UCSD-AML1 (cell line): ENCODE data around the gene AKR1D1.
A peak's percentile ranks its signal among the peaks of the same experiment; 100 is the strongest.
"Not testable (repeated sequence)": the region's sequence is repeated elsewhere in the genome, so short reads cannot be mapped to it uniquely, and the experiment has no call there.

Experiments used
- DNase-seq: peaks from one replicate; lab custom pipeline; 2025; ENCODE audit not compliant: unreplicated experiment; lab: John Stamatoyannopoulos, UW

The AKR1D1 gene

DNA sequence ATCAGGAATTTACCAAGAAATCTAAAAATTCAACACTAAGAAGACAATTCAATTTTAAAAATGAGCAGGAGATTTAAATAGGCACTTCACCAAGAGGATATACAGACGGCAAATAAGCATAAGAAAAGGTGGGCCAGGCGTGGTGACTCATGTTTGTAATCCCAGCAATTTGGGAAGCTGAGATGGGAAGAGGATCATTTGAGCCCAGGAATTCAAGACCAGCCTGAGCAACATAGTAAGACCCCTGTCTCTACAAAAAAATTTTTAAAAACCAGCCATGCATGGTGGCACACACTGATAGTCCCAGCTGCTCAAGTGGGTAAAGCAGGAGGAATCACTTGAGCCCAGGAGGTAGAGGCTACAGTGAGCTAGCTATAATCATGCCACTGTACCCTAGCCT is 3.5 kb upstream of the AKR1D1 start:
- DNase-seq = no peak

- DNase-seq = no peak
Observed at GRCh38 chr7:138074121-138074520, 2.1 kb upstream of the AKR1D1 start.

DNA sequence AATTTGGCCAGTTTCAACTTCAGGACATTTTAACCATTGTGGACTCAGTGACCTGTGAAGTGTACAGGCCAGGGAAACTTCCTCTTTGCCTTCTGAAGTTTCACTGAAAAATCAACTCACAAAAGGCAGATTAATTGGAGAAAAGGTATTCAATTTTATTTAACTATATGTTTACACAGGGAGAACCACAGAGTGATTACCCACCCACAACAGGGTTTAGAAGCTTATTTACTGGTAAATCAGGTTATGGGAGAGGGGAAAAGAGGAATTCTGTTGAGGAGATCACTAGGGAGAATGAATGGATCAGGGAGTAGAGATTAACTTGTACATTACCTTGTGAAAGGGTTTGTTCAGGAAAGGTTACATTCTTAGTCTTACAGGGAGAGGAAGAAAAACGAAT is 1.7 kb upstream of the AKR1D1 start:
- DNase-seq = no peak

DNA sequence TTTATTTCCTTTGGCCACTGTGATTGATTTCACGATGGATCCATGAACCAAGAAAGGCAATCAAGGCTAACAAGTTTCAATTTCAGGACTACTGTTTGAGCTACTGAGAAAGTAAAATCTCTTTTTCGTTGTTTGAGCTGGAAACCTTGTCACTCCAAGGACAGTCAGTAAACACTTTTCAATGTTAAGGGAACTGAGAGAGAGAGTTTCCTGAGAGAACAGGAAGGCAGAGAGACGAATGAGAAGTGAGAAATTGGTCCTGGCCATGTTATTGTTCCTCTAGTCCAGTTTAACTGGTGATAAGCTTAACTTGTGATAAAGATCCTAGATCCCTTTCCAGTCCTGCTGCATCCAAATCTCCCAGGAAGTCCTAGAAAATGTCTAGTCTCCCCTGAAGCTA is 909 bp upstream of the AKR1D1 start:
- no peak for DNase-seq

- not testable (repeated sequence) for DNase-seq
Observed at GRCh38 chr7:138075786-138076185, 473 bp upstream of the AKR1D1 start.

GRCh38 chr7:138077809-138078208 is 1.6 kb downstream of the AKR1D1 start:
- DNase-seq = no peak

GRCh38 chr7:138079137-138079536 is 2.9 kb downstream of the AKR1D1 start:
- no peak for DNase-seq

DNA sequence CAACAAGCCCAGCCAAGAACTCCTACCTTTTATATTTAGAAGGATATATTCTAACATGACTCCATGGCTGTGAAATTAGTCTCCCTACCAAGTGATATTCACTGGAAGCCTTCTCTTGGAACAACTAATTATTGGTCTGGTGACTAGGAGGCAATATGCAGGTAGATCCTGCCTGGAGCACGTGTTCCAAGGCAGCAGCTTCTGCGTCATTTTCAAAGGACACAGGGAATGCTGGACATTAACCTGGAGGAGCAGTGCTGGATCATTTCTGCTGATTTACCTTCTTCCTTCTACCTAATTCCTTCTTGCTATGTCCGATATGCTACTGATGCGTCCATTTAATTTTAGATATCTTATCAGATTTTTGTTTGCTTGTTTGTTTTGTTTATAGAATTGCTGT is 5.6 kb downstream of the AKR1D1 start:
- DNase-seq = no peak

DNA sequence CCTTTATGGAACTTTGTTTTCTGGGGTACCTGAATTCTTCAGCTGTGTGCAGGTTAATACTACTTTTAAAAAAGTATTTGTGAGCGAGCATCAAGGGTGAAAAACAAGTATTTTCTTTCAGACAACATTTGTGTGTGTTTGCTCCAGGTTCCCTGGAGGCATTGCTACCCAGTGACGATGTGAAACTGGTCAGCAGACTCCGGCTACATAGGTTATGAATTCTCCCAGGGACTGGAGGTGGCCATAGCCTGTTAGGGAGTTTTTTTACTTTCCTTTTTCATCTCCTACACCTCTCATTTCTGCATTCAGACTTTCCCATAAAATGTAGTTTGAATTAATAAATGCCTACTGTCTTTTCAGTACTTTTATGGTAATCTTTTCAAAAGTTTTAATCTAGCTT is 7.6 kb downstream of the AKR1D1 start:
- no peak for DNase-seq

DNA sequence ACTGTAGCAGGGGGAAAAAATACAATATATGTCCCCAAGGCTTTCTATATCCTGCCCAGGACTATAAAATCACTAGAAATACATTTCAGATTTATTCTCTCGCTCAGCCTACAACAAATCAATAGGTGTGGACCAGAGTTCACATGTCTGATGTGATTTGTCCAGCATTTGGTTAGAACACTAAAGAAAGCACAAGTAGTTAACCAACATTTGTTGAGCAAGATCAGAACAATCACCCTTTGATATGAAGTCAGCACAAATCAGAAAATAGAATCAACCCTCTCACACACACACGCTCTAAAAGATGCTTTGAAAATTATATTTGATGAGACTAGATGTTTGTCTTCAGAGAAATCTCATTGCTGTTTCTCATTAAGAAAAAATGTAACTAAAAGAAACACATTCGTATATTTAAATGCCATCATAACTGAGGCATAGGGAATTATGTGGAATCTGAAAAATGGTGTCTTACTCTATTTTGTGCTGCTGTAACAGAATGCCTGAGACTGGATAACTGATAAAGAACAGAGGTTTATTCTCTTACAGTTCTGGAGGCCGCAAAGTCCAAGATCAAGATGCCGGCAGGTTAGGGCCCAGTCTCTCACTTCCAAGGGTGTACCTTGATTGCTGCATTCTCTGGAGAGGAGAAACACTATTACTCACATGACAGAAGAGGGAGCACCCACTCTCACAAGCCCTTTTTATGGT is 10.5 kb downstream of the AKR1D1 start:
- DNase-seq = no peak

DNA sequence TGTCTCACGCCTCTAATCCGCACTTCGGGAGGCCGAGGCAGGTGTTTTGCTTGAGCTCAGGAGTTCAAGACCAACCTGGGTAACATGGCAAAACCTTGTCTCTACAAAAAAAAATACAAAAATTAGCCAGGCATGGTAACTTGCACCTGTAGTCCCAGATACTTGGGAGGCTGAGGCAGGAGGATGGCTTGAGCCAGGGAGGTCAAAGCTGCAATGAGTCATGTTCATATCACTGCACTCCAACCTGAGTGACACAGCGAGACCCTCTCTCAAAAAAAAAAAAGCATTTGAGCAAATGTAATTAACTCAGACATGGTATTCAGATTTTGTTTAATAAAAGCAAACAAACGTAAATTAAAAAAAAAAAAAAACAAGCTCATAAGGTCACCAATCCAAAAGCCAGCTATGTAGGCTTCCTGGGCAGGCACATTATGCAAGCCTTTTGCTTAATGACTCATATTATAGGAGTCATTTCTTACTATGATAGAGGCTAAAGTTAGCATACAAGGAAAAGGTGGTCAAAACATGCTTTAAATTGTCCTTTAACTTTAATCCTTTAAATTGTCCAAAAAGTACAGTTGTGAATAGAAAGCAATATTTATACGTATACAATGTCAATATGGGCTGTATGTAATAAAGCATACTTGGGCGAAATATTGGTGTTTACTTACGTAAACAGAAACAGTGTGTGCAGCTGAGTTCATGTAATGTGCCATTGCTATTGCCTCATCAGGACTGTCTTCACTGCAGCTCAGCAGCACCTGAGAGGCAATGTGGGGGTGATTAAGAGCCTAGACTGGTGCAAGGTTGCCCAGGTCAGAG is 13.0 kb downstream of the AKR1D1 start:
- no peak for DNase-seq

GRCh38 chr7:138091032-138091431 is 14.8 kb downstream of the AKR1D1 start:
- DNase-seq = no peak

GRCh38 chr7:138091840-138092239 is 15.6 kb downstream of the AKR1D1 start:
- DNase-seq = not testable (repeated sequence)

DNA sequence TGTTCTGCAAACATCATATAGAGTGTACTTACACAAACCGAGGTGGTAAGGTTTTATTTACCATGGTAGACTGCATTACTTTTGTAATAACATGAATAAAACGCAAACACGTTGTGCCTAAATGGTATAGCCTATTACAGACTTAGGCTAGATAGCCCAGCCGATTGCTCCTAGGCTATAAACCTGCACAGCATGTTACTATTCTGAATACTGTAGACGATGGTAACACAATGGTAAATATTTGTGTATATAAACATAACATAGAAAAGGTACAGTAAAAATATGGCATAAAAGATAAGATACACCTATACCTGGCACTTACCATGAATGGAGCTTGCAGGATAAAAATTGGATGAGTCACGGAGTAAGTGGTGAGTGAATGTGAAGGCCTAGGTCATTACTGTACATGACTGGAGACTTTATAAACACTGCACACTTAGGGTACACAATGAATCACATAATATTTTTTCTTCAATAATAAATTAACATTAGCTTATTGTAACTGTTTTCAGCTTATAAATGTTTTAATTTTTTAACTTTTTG is 16.3 kb downstream of the AKR1D1 start:
- no peak for DNase-seq

DNA sequence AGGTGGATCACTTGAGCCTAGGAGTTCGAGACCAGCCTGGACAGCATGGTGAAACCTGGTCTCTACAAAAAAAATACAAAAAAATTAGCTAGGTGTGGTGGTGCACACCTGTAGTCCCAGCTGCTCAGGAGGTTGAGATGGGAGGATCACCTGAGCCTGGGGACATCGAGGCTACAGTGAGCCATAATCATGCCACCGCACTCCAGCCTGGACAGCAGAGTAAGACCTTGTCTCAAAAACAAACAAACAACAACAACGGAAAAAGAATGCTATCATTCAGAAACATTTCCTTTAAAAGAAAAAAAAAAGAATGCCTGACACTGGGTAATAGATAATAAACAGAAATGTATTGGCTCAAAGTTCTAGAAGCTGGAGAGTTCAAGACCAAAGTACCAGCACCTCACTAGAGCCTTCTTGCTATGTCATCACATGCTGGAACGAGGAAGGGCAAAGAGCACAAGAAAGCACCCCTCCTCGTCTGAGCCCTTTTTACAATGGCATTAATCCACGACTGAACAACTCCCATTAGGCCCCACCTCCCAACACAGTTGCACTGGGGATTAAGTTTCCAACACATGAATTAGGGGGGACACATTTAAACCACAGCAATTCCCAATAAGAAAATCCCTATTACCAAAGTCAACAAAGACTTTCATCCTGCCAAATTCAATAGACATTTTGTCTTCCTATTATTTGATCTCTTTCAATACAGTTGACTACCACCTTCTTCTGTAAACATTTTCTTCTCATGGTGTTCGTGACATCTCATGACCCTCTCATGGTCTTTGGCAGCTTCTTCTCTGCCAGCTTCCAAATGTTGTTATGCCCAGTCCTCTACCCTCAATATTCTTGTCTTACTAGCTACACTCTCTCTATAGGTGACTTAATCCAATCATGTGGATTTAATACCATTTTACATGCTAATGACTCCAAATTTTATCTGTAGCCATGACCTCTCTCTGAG is 20.0 kb downstream of the AKR1D1 start:
- DNase-seq = no peak

DNA sequence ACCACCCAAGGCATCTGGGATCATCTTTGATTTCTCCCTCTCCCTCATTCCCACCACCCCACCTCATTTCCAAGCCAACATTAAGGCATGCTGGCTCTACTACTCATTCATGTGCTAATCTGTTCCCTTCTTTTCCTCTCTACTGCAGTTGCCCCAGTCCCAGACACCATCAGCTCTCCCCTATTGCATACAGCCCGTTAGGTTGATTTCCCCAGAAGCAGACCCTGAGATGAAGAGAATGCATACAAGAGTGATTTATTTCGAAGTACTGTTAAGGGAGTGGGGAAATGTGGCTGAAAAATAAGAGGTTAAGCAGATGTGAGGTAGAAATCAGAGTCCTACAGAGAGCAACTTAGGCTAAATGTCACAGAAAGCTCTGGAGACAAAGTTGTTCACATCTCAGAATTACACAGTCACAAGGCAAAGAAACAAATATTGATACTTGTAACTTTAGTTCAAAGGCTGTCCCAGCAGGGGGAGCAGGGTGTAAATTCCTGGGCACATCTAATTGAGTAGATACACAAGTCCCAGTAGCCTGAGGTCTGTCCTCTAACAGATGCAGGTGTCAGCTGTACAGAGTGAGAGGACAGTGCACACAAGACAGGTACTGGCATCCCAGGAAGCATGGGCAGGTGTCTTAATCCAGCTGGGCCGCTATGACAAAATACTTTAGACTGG is 20.9 kb downstream of the AKR1D1 start:
- DNase-seq = peak; percentile 11

DNA sequence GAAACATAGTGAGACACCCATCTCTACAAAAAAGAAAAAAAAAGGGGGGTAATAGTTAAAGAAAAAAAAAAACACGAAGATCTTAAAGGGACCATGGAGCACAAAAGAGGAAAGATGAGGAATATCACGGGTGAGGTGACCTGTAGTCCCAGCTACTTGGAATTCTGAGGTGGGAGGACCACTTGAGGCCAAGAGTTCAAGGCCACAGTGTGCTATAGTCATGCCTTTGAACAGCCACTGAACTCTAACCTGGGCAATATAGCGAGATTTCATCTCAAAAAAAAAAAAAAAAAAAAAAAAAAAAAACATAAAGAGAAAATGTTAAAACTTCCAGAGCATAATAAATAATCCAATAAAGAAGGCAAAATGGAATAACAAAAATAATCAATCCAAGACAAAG is 23.6 kb downstream of the AKR1D1 start:
- DNase-seq = no peak

GRCh38 chr7:138105221-138105620 is 29.0 kb downstream of the AKR1D1 start:
- no peak for DNase-seq

GRCh38 chr7:138115047-138115446 is 38.8 kb downstream of the AKR1D1 start:
- no peak for DNase-seq

DNA sequence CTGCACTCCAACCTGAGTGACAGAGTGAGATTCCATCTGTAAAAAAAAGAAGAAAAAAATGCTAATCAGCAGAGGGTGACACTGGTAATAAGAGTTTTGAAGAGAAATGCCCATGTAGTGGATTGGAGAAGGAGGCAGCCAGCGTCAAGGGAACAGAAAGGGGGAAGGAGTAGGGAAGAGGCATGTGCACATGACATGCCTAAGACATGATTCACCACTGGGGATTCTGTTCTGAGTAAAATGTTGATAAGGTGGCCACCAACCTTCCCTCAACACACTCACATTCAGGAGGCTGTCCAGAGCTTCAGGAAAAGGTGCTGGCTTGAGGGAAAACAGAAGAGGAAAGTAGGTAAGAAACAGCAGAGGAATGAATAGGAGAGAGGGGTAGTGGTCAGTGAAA is 39.9 kb downstream of the AKR1D1 start:
- DNase-seq = no peak

DNA sequence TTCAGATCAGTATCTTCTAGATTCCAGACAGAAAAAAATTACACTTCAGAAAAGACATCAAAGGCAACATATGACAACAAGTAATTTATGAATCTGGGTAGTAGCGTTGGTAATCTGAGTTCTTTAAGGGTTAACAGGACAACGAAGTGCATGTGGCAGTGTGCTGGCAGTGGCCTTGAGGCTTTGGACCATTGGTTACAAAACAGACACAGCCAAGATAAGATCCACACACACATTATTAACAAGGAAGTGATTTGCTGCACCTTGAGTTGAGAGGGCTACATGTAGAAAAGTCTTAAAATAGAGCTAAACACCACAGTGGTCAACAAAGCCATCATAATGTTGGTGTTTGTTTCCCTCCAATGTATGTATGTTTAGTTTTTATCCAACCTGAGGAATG is 40.6 kb downstream of the AKR1D1 start:
- no peak for DNase-seq
